HCT116 (cell line): ENCODE results near the gene CFAP97D2. TPM values are rescaled to one million over a fixed set of nuclear protein-coding genes. Genes with fewer than 3 reads are reported as not detected.

Source experiments
- ATAC-seq: fragments of 200-7000 bp; cut with Tn5 transposase; 2 replicates; pipeline ENCODE4 v1.9.1; 2020; ENCODE audit warnings: mild to moderate bottlenecking, moderate library complexity
- BruUV-seq: library from RNA; stranded (reverse); fragments of 400-500 nt; replicated peaks from 2 replicates; lab custom pipeline; 2021; lab: Mats Ljungman, UMichigan
- CTCF ChIA-PET: fragments of 300-600 bp; sonication (Branson Sonifier 250); formaldehyde crosslinking; loops from one replicate; lab custom pipeline; 2021; ENCODE audit warnings: antibody characterized with exemption; lab: Charles Lee
- POLR2A ChIA-PET: fragments of 300-600, 350-600 bp; sonication (Branson Sonifier 250); formaldehyde crosslinking; loops from one replicate; lab custom pipeline; 2021; ENCODE audit warnings: antibody characterized with exemption; lab: Charles Lee
- RAD21 ChIA-PET, 2 experiments: fragments of 300-600 bp; sonication (Branson Sonifier 250); formaldehyde crosslinking; loops; one replicate each; lab custom pipeline; 2023; ENCODE audit warnings: low total read pairs in 2 of 2; ENCODE audit not compliant: uncharacterized antibody in 2 of 2, unreplicated experiment in 2 of 2, low non-redundant PET in 1 of 2; lab: Charles Lee
- DNase-seq: peaks from one replicate; pipeline ENCODE4 v3.0.0-alpha.2; 2010; ENCODE audit warnings: low read depth, low spot score
- H2AFZ ChIP-seq: fragments of 200-600 bp; shearing (Covaris generic), sonication (generic); 2 replicates; pipeline ENCODE4 v1.6.1; 2017; ENCODE audit warnings: low read depth, mixed run types, mixed read lengths, antibody characterized with exemption, low read length; ENCODE audit not compliant: poor library complexity, severe bottlenecking
- H3K27ac ChIP-seq: 2 replicates; pipeline ENCODE4 v1.5.1; 2012; ENCODE audit warnings: low read depth, low read length
- H3K27me3 ChIP-seq: fragments of 200-600 bp; sonication (generic); 2 replicates; pipeline ENCODE4 v1.6.1; 2016; ENCODE audit warnings: mixed run types, low read length, mixed read lengths; ENCODE audit not compliant: insufficient read depth
- H3K36me3 ChIP-seq, 2 experiments: fragments of 200-500 bp in 1 of 2; fragments of 200-600 bp in 1 of 2; sonication (Bioruptor generic) in 1 of 2; sonication (generic) in 1 of 2; 2 replicates each; pipeline versions ENCODE4 v1.5.1 to v1.6.1; 2014 to 2016; ENCODE audit warnings: low read length in 2 of 2, inconsistent platforms in 1 of 2, mixed read lengths in 1 of 2, mixed run types in 1 of 2; ENCODE audit not compliant: insufficient read depth in 2 of 2, control insufficient read depth in 1 of 2
- H3K4me1 ChIP-seq, 2 experiments: fragments of 200-600 bp in 1 of 2; sonication (generic) in 1 of 2; 2 replicates each; pipeline versions ENCODE4 v1.5.1 to v1.6.1; 2012 to 2017; ENCODE audit warnings: low read length in 2 of 2, inconsistent platforms in 1 of 2, mild to moderate bottlenecking in 1 of 2, mixed read lengths in 1 of 2, mixed run types in 1 of 2, moderate library complexity in 1 of 2; ENCODE audit not compliant: insufficient read depth in 2 of 2, control insufficient read depth in 1 of 2
- H3K4me2 ChIP-seq: fragments of 200-600 bp; sonication (generic); 2 replicates; pipeline ENCODE4 v1.6.1; 2017; ENCODE audit warnings: mixed run types, low read length, mixed read lengths
- H3K4me3 ChIP-seq, 2 experiments: fragments of 200-600 bp in 1 of 2; sonication (generic) in 1 of 2; replicated peaks in 1 of 2; 2 replicates each; pipeline ENCODE4 v1.5.1; 2011 to 2016; ENCODE audit warnings: low read length in 2 of 2, control low read depth in 1 of 2, low read depth in 1 of 2, mild to moderate bottlenecking in 1 of 2, mixed read lengths in 1 of 2, mixed run types in 1 of 2
- H3K79me2 ChIP-seq: fragments of 200-600 bp; sonication (generic); 2 replicates; pipeline ENCODE4 v1.6.1; 2017; ENCODE audit warnings: mild to moderate bottlenecking, mixed run types, low read length, moderate library complexity, mixed read lengths; ENCODE audit not compliant: insufficient read depth
- H3K9ac ChIP-seq: fragments of 200-600 bp; sonication (generic); 2 replicates; pipeline ENCODE4 v1.6.1; 2016; ENCODE audit warnings: low read length, mixed read lengths
- H3K9me2 ChIP-seq: fragments of 200-600 bp; sonication (generic), shearing (Covaris generic); 2 replicates; pipeline ENCODE4 v1.6.1; 2017; ENCODE audit warnings: mixed run types, mild to moderate bottlenecking, moderate library complexity; ENCODE audit not compliant: insufficient read depth
- H3K9me3 ChIP-seq, 2 experiments: fragments of 200-500 bp in 1 of 2; fragments of 200-600 bp in 1 of 2; sonication (Bioruptor generic) in 1 of 2; sonication (generic) in 1 of 2; 2 replicates each; pipeline ENCODE4 v1.6.1; 2014 to 2017; ENCODE audit warnings: low read length in 2 of 2, mixed read lengths in 2 of 2, inconsistent platforms in 1 of 2, low read depth in 1 of 2, mild to moderate bottlenecking in 1 of 2, mixed run types in 1 of 2, moderate library complexity in 1 of 2; ENCODE audit not compliant: control insufficient read depth in 1 of 2, insufficient read depth in 1 of 2
- H4K20me1 ChIP-seq: fragments of 200-600 bp; sonication (generic), shearing (Covaris generic); 2 replicates; pipeline ENCODE4 v1.6.1; 2017; ENCODE audit warnings: mixed run types, mild to moderate bottlenecking, moderate library complexity; ENCODE audit not compliant: insufficient read depth
- ATF3 ChIP-seq: IDR thresholded peaks from 2 replicates; pipeline ENCODE4 v1.6.1; 2012
- CBX3 ChIP-seq: IDR thresholded peaks from 2 replicates; pipeline ENCODE4 v1.6.1; 2012; ENCODE audit warnings: low read depth
- CEBPB ChIP-seq: IDR thresholded peaks from 2 replicates; pipeline ENCODE4 v1.6.1; 2012; ENCODE audit warnings: low read depth
- ELF1 ChIP-seq: IDR thresholded peaks from 2 replicates; pipeline ENCODE4 v1.6.1; 2012; ENCODE audit warnings: low read depth, borderline replicate concordance
- EZH2 ChIP-seq: fragments of 200-600 bp; sonication (generic); IDR thresholded peaks from 2 replicates; pipeline ENCODE4 v1.6.1; 2017; ENCODE audit warnings: antibody characterized with exemption, mixed run types
- JUND ChIP-seq: IDR thresholded peaks from 2 replicates; pipeline ENCODE4 v1.6.1; 2012
- MAX ChIP-seq: IDR thresholded peaks from 2 replicates; pipeline ENCODE4 v1.6.1; 2012
- POLR2A ChIP-seq: IDR thresholded peaks from 2 replicates; pipeline ENCODE4 v1.7.0; 2011; ENCODE audit warnings: borderline replicate concordance; ENCODE audit not compliant: insufficient read depth, insufficient read length; ENCODE audit errors: extremely low read depth
- POLR2AphosphoS5 ChIP-seq: IDR thresholded peaks from 2 replicates; pipeline ENCODE4 v1.6.1; 2011; ENCODE audit warnings: mild to moderate bottlenecking, low read depth, low read length, moderate library complexity
- RAD21 ChIP-seq: IDR thresholded peaks from 2 replicates; pipeline ENCODE4 v1.6.1; 2012; ENCODE audit warnings: low read depth, mild to moderate bottlenecking
- SIN3A ChIP-seq: IDR thresholded peaks from 2 replicates; pipeline ENCODE4 v1.6.1; 2012; ENCODE audit warnings: low read depth
- SRF ChIP-seq: IDR thresholded peaks from 2 replicates; pipeline ENCODE4 v1.6.1; 2012; ENCODE audit warnings: low read depth
- YY1 ChIP-seq: IDR thresholded peaks from 2 replicates; pipeline ENCODE4 v1.6.1; 2011; ENCODE audit warnings: low read length, low read depth, moderate library complexity, mild to moderate bottlenecking; ENCODE audit not compliant: insufficient replicate concordance; ENCODE audit errors: extremely low read depth
- ZBTB33 ChIP-seq: IDR thresholded peaks from 2 replicates; pipeline ENCODE4 v1.6.1; 2011; ENCODE audit warnings: mild to moderate bottlenecking, low read length, moderate library complexity; ENCODE audit not compliant: insufficient replicate concordance; ENCODE audit errors: extremely low read depth
- ZFX ChIP-seq: fragments of 450-650 bp; IDR thresholded peaks from 2 replicates; pipeline ENCODE4 v1.6.1; 2017
- ZNF274 ChIP-seq: fragments of 200-500 bp; sonication (Bioruptor generic); IDR thresholded peaks from 2 replicates; pipeline ENCODE4 v1.6.1; 2014; ENCODE audit warnings: mild to moderate bottlenecking, low read depth, low read length, inconsistent platforms
- intact Hi-C: fragments of 100-400 bp; cut with micrococcal nuclease; formaldehyde crosslinking; loops from 2 replicates; pipeline ENCODE4 v1.10.0; 2022
- total RNA-seq: library from RNA; stranded (reverse); gene quantifications from one replicate; pipeline ENCODE4 v1.2.1, GENCODE V29; 2021; ENCODE audit not compliant: unreplicated experiment
- TF ChIP-seq, protein P1 (sequence below): IDR thresholded peaks from 2 replicates; pipeline ENCODE4 v1.6.1; 2012; ENCODE audit warnings: low read depth

The CFAP97D2 gene
- total RNA-seq, 1 experiment from 2014 or later, result not detected

- CTCF ChIA-PET, result no interaction called here
- ATAC-seq, result no peak
- intact Hi-C loops, result no loop called here
Measured at GRCh38 chr13:114155320-114155719, 23.7 kb upstream of the CFAP97D2 start.

More at GRCh38 chr13:114155320-114155719, 23.7 kb upstream of the CFAP97D2 start:
- TF ChIP-seq CEBPB (no peak), ELF1 (no peak), CBX3 (no peak), SIN3A (no peak), EZH2 (no peak), POLR2A (no peak), POLR2AphosphoS5 (no peak), ZNF274 (no peak), ZBTB33 (no peak), JUND (no peak), SRF (no peak), RAD21 (no peak), MAX (no peak), YY1 (no peak), ZFX (no peak), ATF3 (no peak)
- TF ChIP-seq, protein P1, sequence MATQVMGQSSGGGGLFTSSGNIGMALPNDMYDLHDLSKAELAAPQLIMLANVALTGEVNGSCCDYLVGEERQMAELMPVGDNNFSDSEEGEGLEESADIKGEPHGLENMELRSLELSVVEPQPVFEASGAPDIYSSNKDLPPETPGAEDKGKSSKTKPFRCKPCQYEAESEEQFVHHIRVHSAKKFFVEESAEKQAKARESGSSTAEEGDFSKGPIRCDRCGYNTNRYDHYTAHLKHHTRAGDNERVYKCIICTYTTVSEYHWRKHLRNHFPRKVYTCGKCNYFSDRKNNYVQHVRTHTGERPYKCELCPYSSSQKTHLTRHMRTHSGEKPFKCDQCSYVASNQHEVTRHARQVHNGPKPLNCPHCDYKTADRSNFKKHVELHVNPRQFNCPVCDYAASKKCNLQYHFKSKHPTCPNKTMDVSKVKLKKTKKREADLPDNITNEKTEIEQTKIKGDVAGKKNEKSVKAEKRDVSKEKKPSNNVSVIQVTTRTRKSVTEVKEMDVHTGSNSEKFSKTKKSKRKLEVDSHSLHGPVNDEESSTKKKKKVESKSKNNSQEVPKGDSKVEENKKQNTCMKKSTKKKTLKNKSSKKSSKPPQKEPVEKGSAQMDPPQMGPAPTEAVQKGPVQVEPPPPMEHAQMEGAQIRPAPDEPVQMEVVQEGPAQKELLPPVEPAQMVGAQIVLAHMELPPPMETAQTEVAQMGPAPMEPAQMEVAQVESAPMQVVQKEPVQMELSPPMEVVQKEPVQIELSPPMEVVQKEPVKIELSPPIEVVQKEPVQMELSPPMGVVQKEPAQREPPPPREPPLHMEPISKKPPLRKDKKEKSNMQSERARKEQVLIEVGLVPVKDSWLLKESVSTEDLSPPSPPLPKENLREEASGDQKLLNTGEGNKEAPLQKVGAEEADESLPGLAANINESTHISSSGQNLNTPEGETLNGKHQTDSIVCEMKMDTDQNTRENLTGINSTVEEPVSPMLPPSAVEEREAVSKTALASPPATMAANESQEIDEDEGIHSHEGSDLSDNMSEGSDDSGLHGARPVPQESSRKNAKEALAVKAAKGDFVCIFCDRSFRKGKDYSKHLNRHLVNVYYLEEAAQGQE, result no peak
- TF ChIP-seq, all 23 proteins: peak for 0
- Histone ChIP-seq H2AFZ (no peak overlapping the region), H3K27me3 (peaks cover 9% of the 10 kb centered on the region; the same call in 1 of the 2 replicates), H3K9me3 (no peaks in the 10 kb centered on the region), H3K4me3 (no peak overlapping the region), H3K4me2 (no peak overlapping the region), H3K36me3 (no peaks in the 10 kb centered on the region), H3K27ac (no peak overlapping the region), H3K9me2 (no peaks in the 10 kb centered on the region), H3K79me2 (no peaks in the 10 kb centered on the region), H3K4me1 (peaks cover 10 to 25% of the 10 kb centered on the region in 2 experiments), H4K20me1 (no peaks in the 10 kb centered on the region), H3K9ac (no peak overlapping the region)
- ChIA-PET RAD21 (no interaction called here), POLR2A (no interaction called here)
- no peak for DNase-seq
- BruUV-seq, result no TSS peak
